H1 (cell line): ENCODE results near the gene BUD23. TPM values are rescaled to one million over a fixed set of nuclear protein-coding genes. Genes with fewer than 3 reads are reported as not detected.

ENCODE experiments used
- ATF3 ChIP-seq: IDR thresholded peaks from 2 replicates; pipeline ENCODE4 v1.6.1; 2011; ENCODE audit warnings: low read depth, mild to moderate bottlenecking, low read length; ENCODE audit not compliant: insufficient read depth
- CBX8 ChIP-seq: fragments of 300-800, 300-1000 bp; sonication (generic); IDR thresholded peaks from 2 replicates; pipeline ENCODE4 v1.7.1; 2016; ENCODE audit warnings: low read depth, low read length, borderline replicate concordance
- CHD2 ChIP-seq: IDR thresholded peaks from 2 replicates; pipeline ENCODE4 v1.6.1; 2012; ENCODE audit warnings: low read length, improper control_type of control experiment
- EP300 ChIP-seq, 2 experiments: IDR thresholded peaks; 1 replicate in 1 of 2; 2 replicates in 1 of 2; pipeline ENCODE4 v1.6.1; 2011 to 2012; ENCODE audit warnings: low read depth in 2 of 2, low read length in 2 of 2, mild to moderate bottlenecking in 2 of 2, borderline replicate concordance in 1 of 2, inconsistent platforms in 1 of 2, moderate library complexity in 1 of 2
- FOSL1 ChIP-seq: IDR thresholded peaks from 2 replicates; pipeline ENCODE4 v1.6.1; 2011; ENCODE audit warnings: mild to moderate bottlenecking, low read depth, low read length, moderate library complexity; ENCODE audit not compliant: insufficient read depth
- HDAC2 ChIP-seq, 2 experiments: fragments of 300-600 bp in 1 of 2; sonication (generic) in 1 of 2; IDR thresholded peaks; 2 replicates each; pipeline ENCODE4 v1.6.1; 2011 to 2012; ENCODE audit warnings: low read depth in 2 of 2, low read length in 2 of 2, mild to moderate bottlenecking in 2 of 2, moderate library complexity in 2 of 2, borderline replicate concordance in 1 of 2, inconsistent platforms in 1 of 2
- JUN ChIP-seq: IDR thresholded peaks from 2 replicates; pipeline ENCODE4 v1.6.1; 2011; ENCODE audit warnings: low read depth, mild to moderate bottlenecking, improper control_type of control experiment, low read length
- JUND ChIP-seq: IDR thresholded peaks from 2 replicates; pipeline ENCODE4 v1.6.1; 2011; ENCODE audit warnings: mild to moderate bottlenecking, improper control_type of control experiment, low read length
- RXRA ChIP-seq: IDR thresholded peaks from 2 replicates; pipeline ENCODE4 v1.6.1; 2011; ENCODE audit warnings: low read depth, mild to moderate bottlenecking, low read length, moderate library complexity; ENCODE audit not compliant: insufficient read depth
- TBP ChIP-seq: IDR thresholded peaks from 2 replicates; pipeline ENCODE4 v1.6.1; 2011; ENCODE audit warnings: low read depth, low read length, improper control_type of control experiment
- polyA plus RNA-seq, 7 experiments: library from polyadenylated mRNA; depleted of rRNA in 3 of 7; stranded (reverse) in 5 of 7; unstranded in 2 of 7; fragments of >200 nt in 5 of 7; fragments of 200-250 nt in 2 of 7; gene quantifications; 1 replicate in 5 of 7; 2 replicates in 1 of 7; 4 replicates in 1 of 7; pipeline versions ENCODE4 v1.2.1 to v1.2.3, GENCODE V29; 2011 to 2013; ENCODE audit warnings: missing spikeins in 2 of 7, mixed read lengths in 2 of 7
- total RNA-seq: library from RNA; stranded (reverse); fragmentation: NEBNext Ultra II Directional; extraction: Animal tissue kit (Norgen Biotek cat#: 25700); gene quantifications from 2 replicates; pipeline ENCODE4 v1.2.1, GENCODE V29; 2021

BUD23 gene
- total and polyA plus RNA-seq, 2 of the 8 experiments (the other 6 are each of a cell fraction or from before 2014, with no cell fraction given) = 72.3 to 78.4 TPM

DNA sequence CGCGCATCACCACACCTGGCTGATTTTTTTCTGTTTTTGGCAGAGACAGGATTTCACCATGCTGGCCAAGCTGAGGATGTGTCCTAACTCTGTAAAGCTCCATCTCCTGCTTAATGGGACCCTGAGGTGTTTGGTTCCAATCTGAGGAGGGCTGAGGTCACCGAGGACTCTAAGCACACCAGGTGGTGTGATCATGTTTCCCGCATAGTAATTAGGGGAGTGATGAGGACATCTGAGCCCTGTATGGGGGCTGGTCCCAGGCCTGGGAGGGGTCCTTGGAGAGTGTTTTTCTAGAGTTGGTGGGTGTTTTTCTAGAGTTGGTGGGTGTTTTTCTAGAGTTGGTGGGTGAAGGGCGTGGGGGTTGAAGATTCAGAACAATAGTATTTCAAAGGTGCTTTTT, 58.2 kb downstream of the BUD23 start (continued):
- no peak for TF ChIP-seq CBX8
- TF ChIP-seq ATF3 = no peak
- 0 out of 2 replicates have a peak, but pooled peaks have one; percentile 43 for TF ChIP-seq JUN
- peak in 1 of 2 experiments; percentile 89; a peak in 1 of 3 replicates for TF ChIP-seq EP300 (IDR thresholded peaks at IDR 0.05; ENCODE audit: borderline replicate concordance in 1 of 2, low read depth in 2 of 2, low read length in 2 of 2)
- TF ChIP-seq FOSL1 = no peak
- 0 out of 2 replicates have a peak, but pooled peaks have one; percentile 22 for TF ChIP-seq CHD2
- peak; percentile 88; the same call in 1 of the 2 replicates for TF ChIP-seq RXRA
- no peak for TF ChIP-seq TBP
- peak in 1 of 2 experiments; percentile 64; a peak in 1 of 4 replicates for TF ChIP-seq HDAC2 (IDR thresholded peaks at IDR 0.05; ENCODE audit: borderline replicate concordance in 1 of 2, low read depth in 2 of 2, low read length in 2 of 2)
- TF ChIP-seq JUND = peak; percentile 77; the same call in 1 of the 2 replicates
